ENCODE data around the gene TRAPPC2.

TRAPPC2 gene

GRCh38 chrX:13662355-13662791 lies 72.0 kb downstream of the TRAPPC2 start:
- TF ChIP-seq, protein P1, sequence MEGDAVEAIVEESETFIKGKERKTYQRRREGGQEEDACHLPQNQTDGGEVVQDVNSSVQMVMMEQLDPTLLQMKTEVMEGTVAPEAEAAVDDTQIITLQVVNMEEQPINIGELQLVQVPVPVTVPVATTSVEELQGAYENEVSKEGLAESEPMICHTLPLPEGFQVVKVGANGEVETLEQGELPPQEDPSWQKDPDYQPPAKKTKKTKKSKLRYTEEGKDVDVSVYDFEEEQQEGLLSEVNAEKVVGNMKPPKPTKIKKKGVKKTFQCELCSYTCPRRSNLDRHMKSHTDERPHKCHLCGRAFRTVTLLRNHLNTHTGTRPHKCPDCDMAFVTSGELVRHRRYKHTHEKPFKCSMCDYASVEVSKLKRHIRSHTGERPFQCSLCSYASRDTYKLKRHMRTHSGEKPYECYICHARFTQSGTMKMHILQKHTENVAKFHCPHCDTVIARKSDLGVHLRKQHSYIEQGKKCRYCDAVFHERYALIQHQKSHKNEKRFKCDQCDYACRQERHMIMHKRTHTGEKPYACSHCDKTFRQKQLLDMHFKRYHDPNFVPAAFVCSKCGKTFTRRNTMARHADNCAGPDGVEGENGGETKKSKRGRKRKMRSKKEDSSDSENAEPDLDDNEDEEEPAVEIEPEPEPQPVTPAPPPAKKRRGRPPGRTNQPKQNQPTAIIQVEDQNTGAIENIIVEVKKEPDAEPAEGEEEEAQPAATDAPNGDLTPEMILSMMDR (IDR thresholded peaks at IDR 0.05; ENCODE audit: insufficient read depth, low read length, missing control alignments), result no peak
- no peak overlapping the region for H3K4me3 ChIP-seq (ENCODE audit: low read depth, low read length)
- ChIA-PET CTCF (interaction anchor here (0.8 to 1.8 kb wide), 5 partner anchors 12 to 716 kb away, joined by 3 to 5 read pairs (median 4); no protein-coding TSS in a partner anchor), POLR2A (no interaction called here)
- DNase-seq (ENCODE audit: low read depth, low spot score), result no peak

All from AG04449 (cell line).